DOHH2 (cell line): ENCODE results near the gene RRM2.

ENCODE experiments used
- EZH2phosphoT487 ChIP-seq: fragments of 200-600 bp; sonication (generic); IDR thresholded peaks from 2 replicates; pipeline ENCODE4 v1.6.1; 2017; ENCODE audit warnings: borderline replicate concordance, mild to moderate bottlenecking, antibody characterized with exemption, low read length, moderate library complexity, mixed read lengths
- TF ChIP-seq, protein P1 (sequence below): fragments of 200-600 bp; sonication (generic); IDR thresholded peaks from one replicate; pipeline ENCODE4 v1.5.1; 2014; ENCODE audit warnings: antibody characterized with exemption, mild to moderate bottlenecking, low read depth, low read length; ENCODE audit not compliant: poor library complexity, severe bottlenecking

DNA sequence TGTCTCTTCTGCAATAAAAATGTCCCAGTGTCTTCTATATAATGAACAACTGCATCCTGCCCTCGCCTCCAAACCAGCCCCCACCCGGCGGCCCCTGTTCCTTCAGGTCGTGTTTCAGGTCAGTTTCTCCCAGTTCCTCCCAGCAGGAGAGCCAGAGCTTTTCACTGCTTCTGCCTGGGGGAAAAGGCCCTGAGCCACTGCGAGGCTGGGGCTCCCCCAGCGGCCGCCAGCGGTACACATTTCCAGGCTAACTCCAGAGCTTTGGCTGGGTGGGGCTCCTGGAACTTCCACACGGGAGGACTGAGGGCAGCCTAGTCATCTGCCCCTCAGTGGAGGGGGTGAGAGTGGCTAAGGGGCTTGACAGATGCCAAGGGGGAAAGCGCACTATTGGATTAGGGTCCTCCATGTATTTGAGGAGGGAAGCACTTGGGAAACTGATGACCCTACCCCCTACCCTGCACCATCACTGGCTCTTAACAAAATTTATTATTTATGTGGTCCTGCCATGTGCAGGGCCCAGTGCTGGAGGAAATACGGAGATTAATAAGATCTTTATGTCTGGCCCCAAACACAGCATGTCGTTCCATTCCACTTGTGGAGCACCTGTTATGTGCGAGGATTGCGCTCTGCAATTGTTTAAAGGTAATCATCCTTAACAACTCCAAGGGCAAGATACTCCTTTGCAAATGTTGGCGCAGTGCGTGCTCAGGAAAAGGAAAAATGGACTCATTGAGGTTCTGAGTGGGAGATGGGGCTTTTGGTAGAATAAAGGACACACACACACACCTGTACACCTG is 25.0 kb upstream of the RRM2 start:
- TF ChIP-seq, protein P1, sequence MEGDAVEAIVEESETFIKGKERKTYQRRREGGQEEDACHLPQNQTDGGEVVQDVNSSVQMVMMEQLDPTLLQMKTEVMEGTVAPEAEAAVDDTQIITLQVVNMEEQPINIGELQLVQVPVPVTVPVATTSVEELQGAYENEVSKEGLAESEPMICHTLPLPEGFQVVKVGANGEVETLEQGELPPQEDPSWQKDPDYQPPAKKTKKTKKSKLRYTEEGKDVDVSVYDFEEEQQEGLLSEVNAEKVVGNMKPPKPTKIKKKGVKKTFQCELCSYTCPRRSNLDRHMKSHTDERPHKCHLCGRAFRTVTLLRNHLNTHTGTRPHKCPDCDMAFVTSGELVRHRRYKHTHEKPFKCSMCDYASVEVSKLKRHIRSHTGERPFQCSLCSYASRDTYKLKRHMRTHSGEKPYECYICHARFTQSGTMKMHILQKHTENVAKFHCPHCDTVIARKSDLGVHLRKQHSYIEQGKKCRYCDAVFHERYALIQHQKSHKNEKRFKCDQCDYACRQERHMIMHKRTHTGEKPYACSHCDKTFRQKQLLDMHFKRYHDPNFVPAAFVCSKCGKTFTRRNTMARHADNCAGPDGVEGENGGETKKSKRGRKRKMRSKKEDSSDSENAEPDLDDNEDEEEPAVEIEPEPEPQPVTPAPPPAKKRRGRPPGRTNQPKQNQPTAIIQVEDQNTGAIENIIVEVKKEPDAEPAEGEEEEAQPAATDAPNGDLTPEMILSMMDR = peak; percentile 96
- TF ChIP-seq EZH2phosphoT487 = no peak
